ENCODE data around the gene ZNF160.
"Not testable (repeated sequence)": the region's sequence is repeated elsewhere in the genome, so short reads cannot be mapped to it uniquely, and the experiment has no call there.

ZNF160 gene

GRCh38 chr19:53037101-53038097 is 65.8 kb downstream of the ZNF160 start:
- peak; percentile 59 for DNase-seq (ENCODE audit: low spot score)

DNA sequence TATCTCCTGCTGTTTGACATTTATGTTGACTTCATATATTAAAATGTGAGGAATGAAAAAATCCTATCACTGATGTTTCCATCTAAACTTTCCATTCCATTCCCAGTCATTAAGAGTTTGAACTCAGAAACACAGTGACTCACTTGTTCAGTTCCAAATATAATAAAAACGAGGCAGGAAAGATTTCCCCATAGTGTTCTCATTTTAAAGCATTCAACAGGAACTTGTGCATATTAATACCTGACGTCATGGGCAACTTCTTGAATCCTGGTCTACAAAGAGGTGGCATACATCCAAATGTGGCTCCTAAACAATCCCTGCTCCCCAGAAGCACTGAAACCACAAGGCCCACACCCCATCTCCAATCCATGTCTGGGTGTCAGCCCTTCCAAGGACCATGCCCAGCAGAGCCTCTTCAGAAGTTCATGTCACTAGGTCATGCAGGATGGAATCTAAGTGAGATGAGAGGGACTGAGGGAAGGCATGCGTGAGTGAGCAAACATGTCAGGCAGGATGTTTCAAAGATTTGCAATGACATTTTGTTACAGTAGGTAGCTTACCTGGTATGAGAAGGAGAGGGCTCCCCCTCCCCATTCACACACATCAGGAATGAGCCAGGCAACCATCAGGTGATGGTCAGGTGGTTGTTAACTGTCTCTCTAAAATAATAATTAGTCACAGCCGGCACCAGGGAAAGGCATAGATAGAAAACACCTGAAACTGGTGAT is 68.1 kb downstream of the ZNF160 start:
- no peak for DNase-seq (ENCODE audit: low spot score)
- TF ChIP-seq, protein P1, sequence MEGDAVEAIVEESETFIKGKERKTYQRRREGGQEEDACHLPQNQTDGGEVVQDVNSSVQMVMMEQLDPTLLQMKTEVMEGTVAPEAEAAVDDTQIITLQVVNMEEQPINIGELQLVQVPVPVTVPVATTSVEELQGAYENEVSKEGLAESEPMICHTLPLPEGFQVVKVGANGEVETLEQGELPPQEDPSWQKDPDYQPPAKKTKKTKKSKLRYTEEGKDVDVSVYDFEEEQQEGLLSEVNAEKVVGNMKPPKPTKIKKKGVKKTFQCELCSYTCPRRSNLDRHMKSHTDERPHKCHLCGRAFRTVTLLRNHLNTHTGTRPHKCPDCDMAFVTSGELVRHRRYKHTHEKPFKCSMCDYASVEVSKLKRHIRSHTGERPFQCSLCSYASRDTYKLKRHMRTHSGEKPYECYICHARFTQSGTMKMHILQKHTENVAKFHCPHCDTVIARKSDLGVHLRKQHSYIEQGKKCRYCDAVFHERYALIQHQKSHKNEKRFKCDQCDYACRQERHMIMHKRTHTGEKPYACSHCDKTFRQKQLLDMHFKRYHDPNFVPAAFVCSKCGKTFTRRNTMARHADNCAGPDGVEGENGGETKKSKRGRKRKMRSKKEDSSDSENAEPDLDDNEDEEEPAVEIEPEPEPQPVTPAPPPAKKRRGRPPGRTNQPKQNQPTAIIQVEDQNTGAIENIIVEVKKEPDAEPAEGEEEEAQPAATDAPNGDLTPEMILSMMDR (IDR thresholded peaks at IDR 0.05; ENCODE audit: extremely low read depth, missing control alignments): no peak

More at GRCh38 chr19:53037101-53038097, 65.8 kb downstream of the ZNF160 start:
- TF ChIP-seq, protein P1 (IDR thresholded peaks at IDR 0.05; ENCODE audit: extremely low read depth, missing control alignments): no peak

DNA sequence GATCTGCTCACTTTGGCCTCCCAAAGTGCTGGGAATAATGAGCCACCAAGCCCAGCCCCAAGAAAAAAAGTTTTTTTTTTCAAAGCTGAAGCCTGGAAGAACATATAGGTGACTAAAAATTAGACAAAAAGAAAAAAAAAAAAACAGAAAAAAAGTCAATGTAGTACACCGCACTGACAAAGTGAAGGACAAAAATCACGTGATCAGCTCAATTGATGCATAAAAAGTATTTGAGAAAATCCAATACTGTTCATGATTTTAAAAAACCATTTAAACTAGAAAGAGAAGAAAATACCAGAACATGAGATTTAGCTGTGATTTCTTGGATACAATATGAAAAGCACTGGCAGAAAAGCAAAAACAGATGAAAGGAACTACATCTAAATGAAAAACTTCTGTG is 69.2 kb downstream of the ZNF160 start:
- TF ChIP-seq, protein P1 (IDR thresholded peaks at IDR 0.05; ENCODE audit: extremely low read depth, missing control alignments): no peak
- DNase-seq (ENCODE audit: low spot score): no peak

GRCh38 chr19:53028306-53028705 is 74.9 kb downstream of the ZNF160 start:
- not testable (repeated sequence) for DNase-seq (ENCODE audit: low spot score)

- no peak for DNase-seq (ENCODE audit: low spot score)
- TF ChIP-seq, protein P1 (IDR thresholded peaks at IDR 0.05; ENCODE audit: extremely low read depth, missing control alignments): no peak
Measured at GRCh38 chr19:53019684-53020083, 83.5 kb downstream of the ZNF160 start.

Data from GM20000 (cell line).